RWPE2 (cell line): ENCODE data around the gene ALDH18A1.

ENCODE experiments used
- ATAC-seq: fragments of 200-7000 bp; cut with Tn5 transposase; 3 replicates; pipeline ENCODE4 v1.9.1; 2021; ENCODE audit warnings: low read depth
- DNase-seq: peaks from one replicate; pipeline ENCODE4 v3.0.0-alpha.2; 2020; ENCODE audit warnings: low spot score
- H3K27ac ChIP-seq: fragments of 450-650 bp; 2 replicates; pipeline ENCODE4 v1.5.1; 2017; ENCODE audit warnings: mild to moderate bottlenecking; ENCODE audit not compliant: poor library complexity, severe bottlenecking
- H3K27me3 ChIP-seq: fragments of 250-450 bp; sonication (Bioruptor Pico); 2 replicates; pipeline ENCODE4 v1.5.1; 2021; ENCODE audit warnings: mild to moderate bottlenecking, moderate library complexity; ENCODE audit not compliant: insufficient read depth, poor library complexity, severe bottlenecking
- H3K36me3 ChIP-seq: fragments of 250-450 bp; sonication (Bioruptor Pico); 2 replicates; pipeline ENCODE4 v1.5.1; 2020; ENCODE audit warnings: low read depth, mild to moderate bottlenecking, moderate library complexity
- H3K4me1 ChIP-seq: fragments of 250-450 bp; sonication (Bioruptor Pico); 2 replicates; pipeline ENCODE4 v1.5.1; 2021; ENCODE audit warnings: mild to moderate bottlenecking, moderate library complexity; ENCODE audit not compliant: insufficient read depth, poor library complexity, severe bottlenecking
- H3K4me3 ChIP-seq: fragments of 250-450 bp; sonication (Bioruptor Pico); 2 replicates; pipeline ENCODE4 v1.5.1; 2021; ENCODE audit warnings: mild to moderate bottlenecking, moderate library complexity; ENCODE audit not compliant: severe bottlenecking
- H3K9me3 ChIP-seq: fragments of 250-450 bp; sonication (Bioruptor Pico); 2 replicates; pipeline ENCODE4 v1.5.1; 2021; ENCODE audit warnings: mild to moderate bottlenecking, moderate library complexity; ENCODE audit not compliant: severe bottlenecking
- TF ChIP-seq, protein P1 (sequence below): fragments of 450-650 bp; IDR thresholded peaks from one replicate; pipeline ENCODE4 v1.5.1; 2017; ENCODE audit warnings: mild to moderate bottlenecking, moderate library complexity; ENCODE audit not compliant: poor library complexity, severe bottlenecking

ALDH18A1 gene

DNA sequence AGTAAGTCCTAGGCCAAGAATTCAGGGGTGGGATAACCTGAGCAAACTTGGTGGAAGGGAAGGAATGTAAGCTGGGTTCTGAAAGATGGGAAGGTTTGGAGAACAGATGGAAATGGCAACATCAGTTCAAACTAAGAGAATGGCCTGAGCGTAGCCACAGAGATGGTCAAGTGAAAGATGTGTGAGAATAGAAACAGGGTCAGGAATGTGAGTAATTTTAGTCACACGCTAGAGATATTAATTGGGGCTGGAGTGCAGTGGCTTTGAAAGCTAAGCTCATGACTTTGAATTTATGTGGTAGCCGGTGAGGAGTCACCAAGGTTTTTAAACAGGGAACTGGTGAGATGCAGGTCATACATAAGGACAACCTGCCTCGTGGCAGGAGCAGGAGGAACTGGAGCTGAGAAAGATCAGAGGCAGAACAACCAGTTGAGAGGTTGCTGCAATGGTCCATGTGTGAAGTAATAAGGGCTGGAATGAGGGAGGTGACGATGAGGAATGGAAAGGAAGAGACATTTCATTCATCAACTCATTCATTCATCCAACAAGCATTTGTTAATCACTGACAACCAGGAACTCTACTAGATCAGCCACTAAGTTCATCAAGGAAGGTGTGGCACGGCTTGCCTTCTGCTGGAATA is 82.4 kb downstream of the ALDH18A1 start:
- TF ChIP-seq, protein P1, sequence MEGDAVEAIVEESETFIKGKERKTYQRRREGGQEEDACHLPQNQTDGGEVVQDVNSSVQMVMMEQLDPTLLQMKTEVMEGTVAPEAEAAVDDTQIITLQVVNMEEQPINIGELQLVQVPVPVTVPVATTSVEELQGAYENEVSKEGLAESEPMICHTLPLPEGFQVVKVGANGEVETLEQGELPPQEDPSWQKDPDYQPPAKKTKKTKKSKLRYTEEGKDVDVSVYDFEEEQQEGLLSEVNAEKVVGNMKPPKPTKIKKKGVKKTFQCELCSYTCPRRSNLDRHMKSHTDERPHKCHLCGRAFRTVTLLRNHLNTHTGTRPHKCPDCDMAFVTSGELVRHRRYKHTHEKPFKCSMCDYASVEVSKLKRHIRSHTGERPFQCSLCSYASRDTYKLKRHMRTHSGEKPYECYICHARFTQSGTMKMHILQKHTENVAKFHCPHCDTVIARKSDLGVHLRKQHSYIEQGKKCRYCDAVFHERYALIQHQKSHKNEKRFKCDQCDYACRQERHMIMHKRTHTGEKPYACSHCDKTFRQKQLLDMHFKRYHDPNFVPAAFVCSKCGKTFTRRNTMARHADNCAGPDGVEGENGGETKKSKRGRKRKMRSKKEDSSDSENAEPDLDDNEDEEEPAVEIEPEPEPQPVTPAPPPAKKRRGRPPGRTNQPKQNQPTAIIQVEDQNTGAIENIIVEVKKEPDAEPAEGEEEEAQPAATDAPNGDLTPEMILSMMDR = no peak
- Histone ChIP-seq H3K4me1 (no peaks in the 10 kb centered on the region), H3K9me3 (no peaks in the 10 kb centered on the region), H3K27ac (no peak overlapping the region), H3K4me3 (no peak overlapping the region), H3K27me3 (no peaks in the 10 kb centered on the region), H3K36me3 (no peaks in the 10 kb centered on the region)
- DNase-seq (no peak), ATAC-seq (no peak)

DNA sequence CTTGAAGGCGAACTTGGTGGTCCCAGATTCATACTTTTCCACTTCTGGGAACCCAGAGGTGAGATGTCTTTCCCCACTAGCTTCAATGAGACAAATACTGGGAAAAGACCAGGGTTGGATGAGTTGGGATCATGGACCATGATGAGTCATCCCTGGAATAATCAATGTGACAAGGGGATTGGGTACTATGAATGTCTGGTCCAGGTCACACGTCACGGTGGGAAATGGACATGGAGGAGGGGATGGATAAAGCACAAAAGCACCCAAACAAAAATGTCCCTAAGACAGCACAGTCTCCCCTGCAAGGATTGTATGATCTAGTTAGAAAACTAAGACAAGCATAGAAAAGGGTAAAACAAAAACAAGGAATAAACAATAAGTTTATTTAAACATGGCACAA is 83.0 kb downstream of the ALDH18A1 start:
- Histone ChIP-seq H3K27me3 (no peaks in the 10 kb centered on the region), H3K4me3 (no peak overlapping the region), H3K9me3 (no peaks in the 10 kb centered on the region), H3K4me1 (no peaks in the 10 kb centered on the region), H3K27ac (no peak overlapping the region), H3K36me3 (no peaks in the 10 kb centered on the region)
- no peak for ATAC-seq
- TF ChIP-seq, protein P1 = no peak
- no peak for DNase-seq

DNA sequence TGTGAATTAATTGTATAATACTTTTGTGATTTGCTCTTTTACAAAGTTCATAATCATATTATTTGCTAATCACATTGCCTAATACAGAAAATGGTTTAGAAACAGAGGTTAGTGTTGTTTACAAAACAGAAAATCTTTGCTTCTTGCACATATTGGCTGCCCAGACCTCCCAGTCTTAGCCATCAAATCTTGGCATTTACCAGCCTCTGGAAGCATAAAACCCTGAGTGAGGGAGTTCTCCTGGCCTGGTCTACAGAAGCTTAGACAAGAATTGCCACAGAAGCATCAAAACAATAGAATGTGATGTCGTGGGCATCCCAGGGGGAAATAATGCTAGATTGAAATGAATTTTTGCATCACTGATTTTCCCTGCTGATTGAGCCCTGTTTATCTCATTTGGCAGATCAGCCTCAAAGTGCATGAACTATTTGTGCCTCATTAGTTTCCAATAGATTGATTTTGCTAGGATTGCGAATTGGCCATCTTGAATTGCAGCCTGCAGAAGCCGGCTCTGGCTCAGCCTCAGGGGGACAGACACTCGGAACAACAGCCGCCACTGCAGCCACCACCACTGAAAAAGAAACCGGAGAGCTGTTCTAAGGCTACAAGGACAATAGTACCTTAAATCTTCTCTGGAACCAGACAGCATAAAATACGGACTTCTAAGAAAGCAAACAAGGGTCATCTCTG is 84.2 kb downstream of the ALDH18A1 start:
- DNase-seq (no peak), ATAC-seq (no peak)
- H3K27ac ChIP-seq = no peak overlapping the region
- TF ChIP-seq, protein P1 = no peak
- H3K27me3 ChIP-seq = no peaks in the 10 kb centered on the region
- no peak overlapping the region for H3K4me3 ChIP-seq
- no peaks in the 10 kb centered on the region for H3K36me3 ChIP-seq
- no peaks in the 10 kb centered on the region for H3K9me3 ChIP-seq
- H3K4me1 ChIP-seq = no peaks in the 10 kb centered on the region

DNA sequence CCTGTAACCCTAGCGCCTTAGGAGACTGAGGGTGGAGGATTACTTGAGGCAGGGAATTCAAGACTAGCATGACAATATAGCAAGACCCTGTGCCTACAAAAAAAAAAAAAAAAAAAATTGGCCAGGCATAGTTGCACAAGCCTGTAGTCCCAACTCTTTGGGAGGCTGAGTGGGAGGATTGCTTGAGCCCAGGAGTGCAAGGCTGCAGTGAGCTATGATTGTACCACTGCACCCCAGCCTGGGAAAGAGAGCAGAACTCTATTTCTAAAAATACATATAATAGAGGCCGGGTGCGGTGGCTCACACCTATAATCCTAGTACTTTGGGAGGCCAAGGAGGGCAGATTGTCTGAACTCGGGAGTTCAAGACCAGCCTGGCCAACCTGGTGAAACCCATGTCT is 85.1 kb downstream of the ALDH18A1 start:
- Histone ChIP-seq H3K9me3 (no peaks in the 10 kb centered on the region), H3K4me1 (no peaks in the 10 kb centered on the region), H3K4me3 (no peak overlapping the region), H3K27me3 (no peaks in the 10 kb centered on the region), H3K36me3 (no peaks in the 10 kb centered on the region), H3K27ac (no peak overlapping the region)
- DNase-seq (no peak), ATAC-seq (no peak)
- TF ChIP-seq, protein P1 = no peak

DNA sequence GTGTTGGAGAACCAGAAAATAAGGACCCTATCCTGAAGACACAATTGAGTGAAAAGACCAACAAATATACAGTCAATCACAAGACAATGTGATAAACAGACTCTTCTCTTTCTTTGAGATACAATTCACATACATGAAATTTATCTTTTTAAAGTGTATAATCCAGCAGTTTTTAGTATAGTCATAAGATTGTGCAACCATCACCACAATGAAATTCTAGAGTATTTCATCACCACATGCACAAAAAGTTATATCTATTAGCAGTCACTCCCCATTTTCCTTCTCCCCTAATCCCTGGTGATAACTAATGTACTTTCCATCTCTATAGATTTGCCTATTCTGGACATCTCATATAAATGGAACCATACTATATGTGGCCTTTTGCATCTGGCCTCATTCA is 87.1 kb downstream of the ALDH18A1 start:
- no peak for DNase-seq
- ATAC-seq = no peak
- Histone ChIP-seq H3K4me1 (no peaks in the 10 kb centered on the region), H3K27me3 (no peaks in the 10 kb centered on the region), H3K36me3 (no peaks in the 10 kb centered on the region), H3K27ac (no peak overlapping the region), H3K9me3 (no peaks in the 10 kb centered on the region), H3K4me3 (no peak overlapping the region)
- TF ChIP-seq, protein P1 = no peak
